Measurements from ENCODE around the gene TNP2. TPM values are rescaled to one million over a fixed set of nuclear protein-coding genes. Genes with fewer than 3 reads are reported as not detected.

The TNP2 gene
- total RNA-seq, 1 donor from 2014 or later = not detected

DNA sequence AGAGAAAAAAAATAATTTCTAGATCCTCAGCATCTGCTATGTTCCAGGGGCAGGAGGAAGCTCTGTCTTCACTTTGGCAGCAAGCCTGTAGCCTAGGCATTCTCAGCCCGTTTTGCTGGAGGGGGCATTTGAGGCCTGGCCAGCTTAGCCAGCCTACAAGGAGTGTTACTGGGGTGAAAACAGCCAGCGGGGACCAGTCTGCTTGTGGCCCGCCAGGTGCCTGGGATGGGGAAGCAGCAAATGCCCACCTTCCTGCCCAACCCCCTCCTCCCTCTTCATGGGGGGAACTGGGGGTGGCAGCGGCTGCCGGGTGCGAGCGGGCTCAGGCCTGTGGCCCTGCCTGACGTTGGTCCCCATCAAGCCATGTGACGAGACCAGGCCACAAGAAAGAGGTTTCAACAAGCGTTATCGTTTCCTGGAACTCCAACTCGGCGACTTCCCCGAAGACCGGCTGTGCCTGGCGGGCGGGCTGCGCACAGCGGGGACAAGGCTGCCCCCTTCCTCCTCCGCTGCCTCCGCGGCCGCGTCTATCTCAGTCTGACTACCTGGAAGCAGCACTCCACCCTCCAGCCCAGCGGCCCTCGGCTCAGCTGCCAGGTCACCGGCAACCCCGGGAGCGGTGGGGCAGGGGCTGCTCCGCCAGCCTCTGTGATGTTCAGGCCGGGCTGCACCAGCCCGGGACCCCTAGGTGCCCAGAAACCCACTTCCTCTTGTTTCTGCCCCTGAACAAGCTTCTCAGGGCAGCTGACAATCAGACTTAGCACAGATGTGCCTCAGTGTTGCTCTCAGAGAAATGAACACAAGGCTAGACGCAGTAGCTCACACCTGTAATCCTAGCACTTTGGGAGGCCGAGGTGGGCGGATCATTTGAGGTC, 36.0 kb downstream of the TNP2 start:
- peak in 1 of 2 donors; percentile 77 for DNase-seq (ENCODE audit: low spot score in 2 of 2)
- peak overlapping the region in 1 of 2 donors; percentile 5 for H3K4me3 ChIP-seq
- TF ChIP-seq CTCF (IDR thresholded peaks at IDR 0.05) = no peak
- H3K4me1 ChIP-seq = peaks cover 0 to 3% of the 10 kb centered on the region in 2 donors
- H3K36me3 ChIP-seq = no peaks in the 10 kb centered on the region
- H3K27me3 ChIP-seq = no peaks in the 10 kb centered on the region
- no peaks in the 10 kb centered on the region for H3K9me3 ChIP-seq
- intact Hi-C loops (cut with DNase I) = no loop called here
- H3K27ac ChIP-seq = no peak overlapping the region

- H3K36me3 ChIP-seq = no peaks in the 10 kb centered on the region
- intact Hi-C loops (cut with DNase I) = no loop called here
- TF ChIP-seq CTCF (IDR thresholded peaks at IDR 0.05) = no peak
- no peak overlapping the region for H3K27ac ChIP-seq
- peaks cover 0 to 3% of the 10 kb centered on the region in 2 donors for H3K4me1 ChIP-seq
- H3K27me3 ChIP-seq = no peaks in the 10 kb centered on the region
- DNase-seq (ENCODE audit: low spot score in 2 of 2) = no peak
- no peaks in the 10 kb centered on the region for H3K9me3 ChIP-seq
- no peak overlapping the region for H3K4me3 ChIP-seq
Observed at GRCh38 chr16:11232302-11232851, 36.7 kb downstream of the TNP2 start.

DNA sequence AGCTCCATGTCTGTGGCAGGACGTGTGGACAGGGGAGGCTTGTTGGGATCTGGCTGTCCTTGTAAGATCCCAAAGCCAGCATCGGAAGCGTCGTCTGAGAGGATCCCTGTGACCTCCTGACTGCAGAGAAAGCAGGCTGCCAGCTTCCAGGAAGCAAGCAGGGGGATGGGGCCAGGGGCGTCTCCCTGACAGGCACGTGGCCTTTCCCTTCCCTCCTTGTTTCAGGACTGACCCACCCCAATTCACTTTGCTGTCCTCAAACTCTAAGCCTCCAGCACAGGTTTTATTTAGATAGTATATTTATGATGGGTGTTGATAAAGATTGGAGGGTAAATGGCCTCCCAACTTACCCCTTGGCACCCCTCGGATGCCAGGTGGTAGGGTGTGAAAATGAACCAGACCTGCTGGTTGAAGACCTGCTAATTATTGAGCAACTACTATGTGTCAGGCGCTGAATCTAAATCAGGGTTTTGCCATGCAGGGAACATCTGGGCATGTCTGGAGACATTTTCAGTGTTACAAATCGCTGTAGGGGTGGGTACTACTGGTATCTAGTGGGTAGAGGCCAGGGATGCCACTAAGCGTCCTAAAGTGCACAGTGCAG, 37.7 kb downstream of the TNP2 start:
- Histone ChIP-seq H3K27ac (no peak overlapping the region), H3K36me3 (no peaks in the 10 kb centered on the region), H3K27me3 (no peaks in the 10 kb centered on the region), H3K9me3 (no peaks in the 10 kb centered on the region), H3K4me3 (no peak overlapping the region), H3K4me1 (peaks cover 0 to 3% of the 10 kb centered on the region in 2 donors)
- no peak for DNase-seq (ENCODE audit: low spot score in 2 of 2)
- intact Hi-C loops (cut with DNase I) = no loop called here
- no peak for TF ChIP-seq CTCF (IDR thresholded peaks at IDR 0.05)

DNA sequence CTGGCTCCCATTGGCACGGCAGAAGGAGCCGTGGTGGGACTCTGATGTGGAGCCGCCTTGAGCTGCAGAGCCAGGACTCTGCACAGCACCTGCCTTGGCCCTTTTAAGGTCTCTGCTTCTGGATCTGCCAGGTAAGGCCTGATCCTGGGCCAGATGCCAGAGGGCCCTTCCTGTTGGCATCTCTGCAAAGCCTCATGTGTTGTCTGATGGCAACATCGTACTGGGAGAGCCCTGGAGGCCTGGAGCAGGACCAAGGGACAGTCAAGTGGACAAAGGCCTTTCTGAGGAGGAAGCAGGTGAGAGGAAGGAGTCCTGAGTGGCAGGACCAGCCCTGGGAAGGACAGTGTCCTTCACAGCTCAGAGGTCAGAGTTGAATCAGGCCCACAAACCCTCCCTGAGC, 39.2 kb downstream of the TNP2 start:
- H3K4me3 ChIP-seq = no peak overlapping the region
- no peaks in the 10 kb centered on the region for H3K9me3 ChIP-seq
- no peak for DNase-seq (ENCODE audit: low spot score in 2 of 2)
- peaks cover 0 to 10% of the 10 kb centered on the region in 2 donors for H3K4me1 ChIP-seq
- H3K27ac ChIP-seq = no peak overlapping the region
- intact Hi-C loops (cut with DNase I) = no loop called here
- H3K27me3 ChIP-seq = no peaks in the 10 kb centered on the region
- TF ChIP-seq CTCF (IDR thresholded peaks at IDR 0.05) = no peak
- H3K36me3 ChIP-seq = no peaks in the 10 kb centered on the region

DNA sequence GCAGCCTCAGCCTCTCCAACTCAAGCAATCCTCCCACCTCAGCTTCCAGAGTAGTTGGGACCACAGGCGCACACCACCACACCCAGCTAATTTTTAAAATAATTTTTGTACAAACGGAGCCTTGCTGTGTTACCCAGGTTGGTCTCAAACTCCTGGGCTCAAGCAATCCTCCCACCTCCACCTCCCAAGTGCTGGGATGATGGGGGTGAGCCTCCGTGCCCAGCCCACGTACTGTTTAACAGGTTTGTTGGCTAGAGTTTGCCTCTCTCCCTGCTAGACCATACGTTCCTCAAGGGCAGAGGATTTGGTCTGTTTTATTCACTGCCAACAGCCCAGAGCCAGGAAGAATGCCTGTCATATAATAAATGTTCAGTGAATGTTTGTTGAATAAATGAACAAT, 39.7 kb downstream of the TNP2 start:
- peaks cover 0 to 10% of the 10 kb centered on the region in 2 donors for H3K4me1 ChIP-seq
- no peaks in the 10 kb centered on the region for H3K36me3 ChIP-seq
- no peak overlapping the region for H3K4me3 ChIP-seq
- intact Hi-C loops (cut with DNase I) = no loop called here
- no peaks in the 10 kb centered on the region for H3K9me3 ChIP-seq
- H3K27me3 ChIP-seq = no peaks in the 10 kb centered on the region
- DNase-seq (ENCODE audit: low spot score in 2 of 2) = no peak
- no peak for TF ChIP-seq CTCF (IDR thresholded peaks at IDR 0.05)
- no peak overlapping the region for H3K27ac ChIP-seq
